LNCAP (cell line): ENCODE data around the gene NELFA.

ENCODE experiments used
- CTCF ChIP-seq: fragments of 450-650 bp; IDR thresholded peaks from 2 replicates; pipeline ENCODE4 v1.5.1; 2017; ENCODE audit warnings: mild to moderate bottlenecking

Gene NELFA

GRCh38 chr4:1964971-1965370, 43.8 kb downstream of the NELFA start:
- no peak for TF ChIP-seq CTCF

DNA sequence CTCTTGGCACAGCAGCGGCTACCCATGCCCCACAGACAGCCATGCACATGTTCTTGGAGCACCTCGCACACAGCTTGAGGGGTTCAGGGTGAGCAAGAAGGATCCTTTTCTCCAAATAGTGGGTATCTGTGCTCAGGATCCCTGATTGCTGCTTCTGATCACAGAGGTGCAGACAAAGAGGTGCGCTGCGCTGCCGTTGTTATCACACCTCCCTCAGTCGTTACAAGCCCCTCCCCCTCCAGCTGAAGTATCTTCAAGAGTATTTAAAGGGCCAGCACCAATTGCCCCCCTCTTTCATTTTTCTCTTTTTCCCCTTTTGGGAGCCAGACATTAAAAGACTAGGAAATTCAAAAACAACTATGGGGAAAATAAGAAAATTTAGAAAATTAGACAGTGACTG, 44.3 kb downstream of the NELFA start:
- no peak for TF ChIP-seq CTCF

DNA sequence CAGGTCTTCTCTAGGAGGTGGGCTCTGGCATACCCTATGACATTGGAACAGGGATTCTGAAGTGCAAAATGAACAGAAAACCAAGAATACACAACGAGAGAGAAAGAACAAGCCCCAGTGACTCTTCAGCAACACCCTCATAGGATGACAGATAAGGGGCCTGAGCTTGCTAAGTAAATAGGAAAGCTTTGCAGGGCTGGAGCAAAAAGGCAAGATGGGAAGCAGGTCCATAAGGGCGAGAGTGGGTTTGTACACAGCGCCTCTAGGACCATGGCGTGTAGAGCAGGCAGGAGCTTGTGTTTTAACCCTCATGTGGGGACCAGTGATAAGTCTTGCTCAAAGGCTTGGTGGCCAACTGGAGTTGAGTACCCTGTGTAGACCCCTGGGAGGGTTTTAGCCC, 45.8 kb downstream of the NELFA start:
- TF ChIP-seq CTCF = no peak

DNA sequence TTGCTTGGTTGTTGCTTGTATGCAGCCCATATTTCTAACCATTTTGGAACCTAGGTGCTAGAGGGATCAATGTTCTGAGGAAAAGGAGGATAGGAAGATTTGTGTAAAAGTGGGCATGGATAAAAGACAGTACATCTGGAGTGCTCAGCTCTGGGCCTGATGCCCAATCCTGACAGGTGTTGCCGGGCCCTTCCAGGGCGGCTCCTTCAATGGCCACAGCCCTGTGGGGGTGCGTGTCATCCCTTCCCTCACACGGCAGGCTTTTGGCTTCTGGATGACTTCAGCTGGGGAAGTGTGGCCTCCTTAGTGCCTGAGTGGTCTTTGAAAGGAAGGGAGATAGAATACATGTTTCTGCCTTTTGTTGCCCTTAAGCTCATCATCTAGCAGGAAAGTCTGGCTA, 47.2 kb downstream of the NELFA start:
- no peak for TF ChIP-seq CTCF

DNA sequence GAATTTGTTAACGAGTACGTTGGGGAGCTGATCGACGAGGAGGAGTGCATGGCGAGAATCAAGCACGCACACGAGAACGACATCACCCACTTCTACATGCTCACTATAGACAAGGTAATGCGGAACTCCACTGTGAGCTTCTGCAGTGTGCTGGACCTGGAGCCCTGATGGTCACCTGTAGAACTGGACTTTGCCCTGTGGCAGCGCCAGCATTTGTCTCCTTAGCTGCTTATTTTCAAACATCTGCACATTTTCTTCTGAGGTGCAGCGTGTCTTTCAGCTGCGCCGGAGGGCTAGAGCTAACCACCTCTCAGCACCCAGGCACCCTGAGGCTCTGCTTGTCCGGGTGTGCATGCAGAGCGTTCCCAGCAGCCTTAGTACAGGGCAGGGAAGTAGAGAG, 47.7 kb downstream of the NELFA start:
- no peak for TF ChIP-seq CTCF

DNA sequence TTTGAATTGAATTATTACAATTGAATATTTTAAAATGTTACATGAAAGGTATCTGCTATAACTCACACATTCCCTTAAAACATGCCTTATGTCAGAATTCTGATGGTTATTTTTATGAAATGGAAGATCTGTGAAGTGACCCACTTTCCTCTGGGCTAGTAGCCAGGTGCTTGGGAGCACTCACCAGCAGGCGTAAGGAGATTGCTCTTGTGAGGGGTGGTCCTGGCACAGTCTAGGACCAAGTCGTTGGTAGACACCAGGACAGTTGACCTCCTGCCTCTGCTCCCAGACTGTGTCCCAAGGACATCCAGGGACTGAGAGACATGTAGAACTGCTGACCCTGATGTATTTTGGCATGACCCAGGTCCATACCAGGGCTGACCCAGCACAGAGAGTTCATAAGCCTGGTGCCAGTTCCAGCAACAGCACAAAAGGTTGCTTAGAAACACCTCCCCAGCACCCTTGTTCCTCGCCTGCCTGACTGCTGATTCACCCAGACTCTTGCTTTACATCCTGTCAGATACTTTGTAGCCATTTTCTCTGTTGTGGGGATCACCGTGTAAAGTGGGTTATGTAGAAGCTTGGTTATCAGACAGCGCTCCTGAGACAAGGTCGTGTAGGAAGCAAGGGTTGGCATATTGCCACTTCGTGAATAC, 48.5 kb downstream of the NELFA start:
- no peak for TF ChIP-seq CTCF

DNA sequence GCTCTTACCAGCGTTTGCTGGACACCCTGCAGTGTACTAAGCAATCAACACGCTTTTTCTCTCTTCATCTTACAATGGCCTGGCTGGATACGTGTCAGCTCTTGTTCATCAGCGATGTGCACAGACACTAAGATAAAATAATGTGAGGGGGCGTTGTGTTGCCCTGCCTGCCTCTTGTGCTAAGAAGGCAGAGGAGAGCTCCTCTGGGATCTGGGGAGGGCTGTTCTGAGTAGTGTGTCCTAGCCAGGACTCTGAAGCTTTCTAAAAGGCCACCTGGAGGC, 49.7 kb downstream of the NELFA start:
- no peak for TF ChIP-seq CTCF
